Loucy (cell line): ENCODE data around the gene ARFIP2.

Source experiments
- H2AFZ ChIP-seq: fragments of 200-600 bp; sonication (generic); 2 replicates; pipeline ENCODE4 v1.6.0; 2016; ENCODE audit warnings: antibody characterized with exemption, mild to moderate bottlenecking, low read length, moderate library complexity
- H3F3A ChIP-seq: fragments of 200-600 bp; 2 replicates; pipeline ENCODE4 v1.6.0; 2016; ENCODE audit warnings: antibody characterized with exemption, low read depth, mild to moderate bottlenecking
- H3K27me3 ChIP-seq: fragments of 200-600 bp; sonication (generic); 2 replicates; pipeline ENCODE4 v1.6.1; 2014; ENCODE audit warnings: low read length, mild to moderate bottlenecking; ENCODE audit not compliant: insufficient read depth, poor library complexity, severe bottlenecking
- H3K36me3 ChIP-seq: fragments of 200-600 bp; sonication (generic); 2 replicates; pipeline ENCODE4 v1.6.1; 2016; ENCODE audit warnings: low read length; ENCODE audit not compliant: insufficient read depth
- H3K4me1 ChIP-seq: fragments of 200-600 bp; sonication (generic); 2 replicates; pipeline ENCODE4 v1.5.1; 2014; ENCODE audit warnings: low read length, mild to moderate bottlenecking; ENCODE audit not compliant: insufficient read depth, poor library complexity, severe bottlenecking
- H3K4me2 ChIP-seq: fragments of 200-600 bp; sonication (generic); 2 replicates; pipeline ENCODE4 v1.6.0; 2014; ENCODE audit warnings: antibody characterized with exemption, low read length, low read depth, mild to moderate bottlenecking; ENCODE audit not compliant: poor library complexity, severe bottlenecking
- H3K4me3 ChIP-seq: fragments of 200-600 bp; sonication (generic); 2 replicates; pipeline ENCODE4 v1.5.1; 2014; ENCODE audit warnings: low read length, mild to moderate bottlenecking, mixed read lengths; ENCODE audit not compliant: poor library complexity, severe bottlenecking
- H3K79me2 ChIP-seq: fragments of 200-600 bp; sonication (generic); 2 replicates; pipeline ENCODE4 v1.6.1; 2014; ENCODE audit warnings: low read length; ENCODE audit not compliant: insufficient read depth
- H3K9ac ChIP-seq: fragments of 200-600 bp; sonication (generic); 2 replicates; pipeline ENCODE4 v1.6.0; 2014; ENCODE audit warnings: mild to moderate bottlenecking, low read depth, low read length, moderate library complexity; ENCODE audit not compliant: poor library complexity, severe bottlenecking
- H3K9me2 ChIP-seq: fragments of 200-600 bp; sonication (generic); replicated peaks from 2 replicates; pipeline ENCODE4 v1.6.1; 2016; ENCODE audit warnings: low read depth, low read length, mixed read lengths
- H3K9me3 ChIP-seq: fragments of 200-600 bp; sonication (generic); 2 replicates; pipeline ENCODE4 v1.6.1; 2014; ENCODE audit warnings: mild to moderate bottlenecking, antibody characterized with exemption, low read length, low read depth; ENCODE audit not compliant: insufficient read depth
- H4K20me1 ChIP-seq: fragments of 200-600 bp; sonication (generic); 2 replicates; pipeline ENCODE4 v1.6.0; 2014; ENCODE audit warnings: antibody characterized with exemption, low read length, mild to moderate bottlenecking; ENCODE audit not compliant: insufficient read depth, poor library complexity, severe bottlenecking
- EZH2phosphoT487 ChIP-seq: fragments of 200-600 bp; IDR thresholded peaks from 2 replicates; pipeline ENCODE4 v1.6.1; 2018; ENCODE audit warnings: antibody characterized with exemption, mild to moderate bottlenecking, moderate library complexity, borderline replicate concordance
- TF ChIP-seq, protein P1 (sequence below): fragments of 200-600 bp; sonication (generic); conservative IDR thresholded peaks from 2 replicates; pipeline ENCODE4 v1.5.1; 2014; ENCODE audit warnings: mild to moderate bottlenecking, antibody characterized with exemption, low read length

The ARFIP2 gene

DNA sequence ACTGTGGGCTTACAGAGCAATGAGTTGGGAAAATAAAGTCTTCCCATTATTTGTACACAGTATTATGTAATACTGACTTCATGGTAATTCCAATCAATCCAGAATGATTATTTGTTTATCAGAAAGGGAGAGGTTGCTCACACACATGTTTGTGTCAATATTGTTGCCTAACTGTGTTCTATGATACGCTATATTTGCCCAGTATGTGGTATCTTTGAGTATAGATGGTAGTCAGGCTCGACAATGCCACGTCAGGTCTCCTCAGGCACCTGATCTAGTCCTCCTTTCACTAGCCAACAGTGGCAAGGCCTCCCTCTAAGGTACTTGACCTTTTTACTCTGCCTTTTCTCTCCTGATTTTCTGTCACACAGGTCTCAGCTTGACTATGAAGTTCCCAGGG is 21.3 kb upstream of the ARFIP2 start:
- Histone ChIP-seq H4K20me1 (no peaks in the 10 kb centered on the region), H3K9me2 (no peaks in the 10 kb centered on the region), H3K4me3 (no peak overlapping the region), H2AFZ (no peak overlapping the region), H3K27me3 (no peaks in the 10 kb centered on the region), H3K9ac (no peak overlapping the region), H3K9me3 (no peaks in the 10 kb centered on the region), H3K36me3 (no peaks in the 10 kb centered on the region), H3K79me2 (no peaks in the 10 kb centered on the region), H3K4me1 (no peaks in the 10 kb centered on the region), H3K4me2 (no peak overlapping the region), H3F3A (no peaks in the 10 kb centered on the region)
- TF ChIP-seq EZH2phosphoT487: no peak
- TF ChIP-seq, protein P1, sequence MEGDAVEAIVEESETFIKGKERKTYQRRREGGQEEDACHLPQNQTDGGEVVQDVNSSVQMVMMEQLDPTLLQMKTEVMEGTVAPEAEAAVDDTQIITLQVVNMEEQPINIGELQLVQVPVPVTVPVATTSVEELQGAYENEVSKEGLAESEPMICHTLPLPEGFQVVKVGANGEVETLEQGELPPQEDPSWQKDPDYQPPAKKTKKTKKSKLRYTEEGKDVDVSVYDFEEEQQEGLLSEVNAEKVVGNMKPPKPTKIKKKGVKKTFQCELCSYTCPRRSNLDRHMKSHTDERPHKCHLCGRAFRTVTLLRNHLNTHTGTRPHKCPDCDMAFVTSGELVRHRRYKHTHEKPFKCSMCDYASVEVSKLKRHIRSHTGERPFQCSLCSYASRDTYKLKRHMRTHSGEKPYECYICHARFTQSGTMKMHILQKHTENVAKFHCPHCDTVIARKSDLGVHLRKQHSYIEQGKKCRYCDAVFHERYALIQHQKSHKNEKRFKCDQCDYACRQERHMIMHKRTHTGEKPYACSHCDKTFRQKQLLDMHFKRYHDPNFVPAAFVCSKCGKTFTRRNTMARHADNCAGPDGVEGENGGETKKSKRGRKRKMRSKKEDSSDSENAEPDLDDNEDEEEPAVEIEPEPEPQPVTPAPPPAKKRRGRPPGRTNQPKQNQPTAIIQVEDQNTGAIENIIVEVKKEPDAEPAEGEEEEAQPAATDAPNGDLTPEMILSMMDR: no peak

DNA sequence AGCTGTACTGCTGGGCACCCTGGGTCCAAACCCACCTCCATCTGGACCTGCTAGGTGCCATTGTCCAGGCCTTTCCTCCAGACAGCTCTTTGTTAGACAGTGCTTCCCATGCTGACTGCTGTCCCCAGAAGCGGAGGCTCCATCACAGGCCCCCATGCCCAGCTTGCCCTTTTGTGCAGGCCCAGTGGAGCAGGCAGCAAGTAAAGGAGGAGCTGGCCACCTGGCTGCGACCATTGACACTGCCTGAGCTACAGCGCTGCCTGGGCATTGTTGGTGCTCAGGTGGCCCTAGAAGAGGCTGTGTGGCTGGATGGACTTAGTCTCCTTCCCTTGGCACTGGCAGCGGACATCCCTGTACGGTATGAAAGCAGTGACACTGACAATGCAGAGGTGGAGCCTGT is 17.4 kb upstream of the ARFIP2 start:
- H3K4me1 ChIP-seq: no peaks in the 10 kb centered on the region
- H3K36me3 ChIP-seq: no peaks in the 10 kb centered on the region
- H3F3A ChIP-seq: no peaks in the 10 kb centered on the region
- no peaks in the 10 kb centered on the region for H3K79me2 ChIP-seq
- no peaks in the 10 kb centered on the region for H3K9me3 ChIP-seq
- H3K27me3 ChIP-seq: no peaks in the 10 kb centered on the region
- no peaks in the 10 kb centered on the region for H4K20me1 ChIP-seq
- H2AFZ ChIP-seq: no peak overlapping the region
- H3K4me3 ChIP-seq: no peak overlapping the region
- TF ChIP-seq, protein P1: no peak
- TF ChIP-seq EZH2phosphoT487: no peak
- no peaks in the 10 kb centered on the region for H3K9me2 ChIP-seq
- H3K9ac ChIP-seq: no peak overlapping the region
- H3K4me2 ChIP-seq: no peak overlapping the region

DNA sequence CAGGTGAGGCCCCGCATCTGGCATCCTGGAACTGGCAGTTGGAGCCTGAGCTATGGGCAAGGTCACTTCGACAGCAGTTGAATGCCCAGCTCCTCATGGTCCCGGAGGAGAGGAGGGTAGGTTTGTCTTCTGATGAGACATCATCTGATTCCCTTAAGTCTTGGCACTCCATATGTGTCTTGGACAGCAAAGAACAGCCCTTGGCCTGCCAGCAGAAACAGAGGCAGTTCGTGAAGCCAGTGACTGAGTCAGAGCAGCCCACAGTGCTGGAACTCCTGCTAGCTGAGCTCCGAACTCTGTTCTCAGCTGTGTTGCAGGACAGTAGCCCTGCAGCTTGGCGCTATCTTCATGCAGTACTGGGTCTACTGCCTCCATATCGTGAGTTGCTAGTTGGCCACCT is 17.0 kb upstream of the ARFIP2 start:
- Histone ChIP-seq H3K4me1 (no peaks in the 10 kb centered on the region), H3K4me3 (no peak overlapping the region), H2AFZ (no peak overlapping the region), H4K20me1 (no peaks in the 10 kb centered on the region), H3K9me2 (no peaks in the 10 kb centered on the region), H3F3A (no peaks in the 10 kb centered on the region), H3K27me3 (no peaks in the 10 kb centered on the region), H3K9me3 (no peaks in the 10 kb centered on the region), H3K36me3 (no peaks in the 10 kb centered on the region), H3K79me2 (no peaks in the 10 kb centered on the region), H3K4me2 (no peak overlapping the region), H3K9ac (no peak overlapping the region)
- TF ChIP-seq, protein P1: no peak
- no peak for TF ChIP-seq EZH2phosphoT487
